GM12874 (cell line): ENCODE data around the gene MTMR12.

ENCODE experiments used
- TF ChIP-seq, protein P1 (sequence below): IDR thresholded peaks from 2 replicates; pipeline ENCODE4 v1.5.1; 2011; ENCODE audit warnings: low read depth, mild to moderate bottlenecking, control low read depth, low read length, moderate library complexity; ENCODE audit not compliant: insufficient read depth

Gene MTMR12

DNA sequence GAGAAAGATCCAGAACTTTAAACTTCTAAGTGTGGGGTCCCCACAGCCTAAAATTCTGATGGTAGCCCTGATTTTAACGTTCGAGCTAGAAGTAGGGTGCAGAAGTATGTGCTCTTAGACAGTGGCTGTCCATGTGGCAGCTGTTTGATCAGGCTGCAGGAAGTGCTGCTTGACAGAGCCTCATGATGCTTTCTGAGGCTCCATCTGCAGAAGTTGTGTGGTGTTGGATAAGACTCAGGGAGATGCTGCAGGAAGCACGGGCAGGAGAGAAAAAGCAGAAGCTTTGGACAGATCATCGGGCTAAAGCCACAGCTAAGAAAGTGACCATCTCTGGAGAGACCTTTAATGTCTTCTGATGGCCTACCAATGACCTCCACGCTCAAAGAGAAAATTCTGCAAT lies 8.1 kb downstream of the MTMR12 start:
- TF ChIP-seq, protein P1, sequence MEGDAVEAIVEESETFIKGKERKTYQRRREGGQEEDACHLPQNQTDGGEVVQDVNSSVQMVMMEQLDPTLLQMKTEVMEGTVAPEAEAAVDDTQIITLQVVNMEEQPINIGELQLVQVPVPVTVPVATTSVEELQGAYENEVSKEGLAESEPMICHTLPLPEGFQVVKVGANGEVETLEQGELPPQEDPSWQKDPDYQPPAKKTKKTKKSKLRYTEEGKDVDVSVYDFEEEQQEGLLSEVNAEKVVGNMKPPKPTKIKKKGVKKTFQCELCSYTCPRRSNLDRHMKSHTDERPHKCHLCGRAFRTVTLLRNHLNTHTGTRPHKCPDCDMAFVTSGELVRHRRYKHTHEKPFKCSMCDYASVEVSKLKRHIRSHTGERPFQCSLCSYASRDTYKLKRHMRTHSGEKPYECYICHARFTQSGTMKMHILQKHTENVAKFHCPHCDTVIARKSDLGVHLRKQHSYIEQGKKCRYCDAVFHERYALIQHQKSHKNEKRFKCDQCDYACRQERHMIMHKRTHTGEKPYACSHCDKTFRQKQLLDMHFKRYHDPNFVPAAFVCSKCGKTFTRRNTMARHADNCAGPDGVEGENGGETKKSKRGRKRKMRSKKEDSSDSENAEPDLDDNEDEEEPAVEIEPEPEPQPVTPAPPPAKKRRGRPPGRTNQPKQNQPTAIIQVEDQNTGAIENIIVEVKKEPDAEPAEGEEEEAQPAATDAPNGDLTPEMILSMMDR: no peak

DNA sequence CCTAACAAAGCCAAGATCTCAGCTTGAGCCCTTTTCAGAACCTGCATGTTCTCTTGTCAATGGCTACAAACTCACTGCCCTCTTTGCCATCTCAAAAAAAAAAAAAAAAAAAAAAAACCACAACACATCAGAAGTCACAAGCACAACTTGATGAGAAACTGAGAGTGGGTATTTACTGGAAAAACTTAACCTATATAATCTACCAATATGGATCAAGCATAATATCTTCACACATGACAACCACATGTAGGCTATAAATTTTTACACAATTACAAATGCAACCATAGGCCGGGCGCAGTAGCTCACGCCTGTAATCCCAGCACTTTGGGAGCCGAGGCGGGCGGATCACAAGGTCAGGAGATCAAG lies 9.0 kb downstream of the MTMR12 start:
- TF ChIP-seq, protein P1: no peak

DNA sequence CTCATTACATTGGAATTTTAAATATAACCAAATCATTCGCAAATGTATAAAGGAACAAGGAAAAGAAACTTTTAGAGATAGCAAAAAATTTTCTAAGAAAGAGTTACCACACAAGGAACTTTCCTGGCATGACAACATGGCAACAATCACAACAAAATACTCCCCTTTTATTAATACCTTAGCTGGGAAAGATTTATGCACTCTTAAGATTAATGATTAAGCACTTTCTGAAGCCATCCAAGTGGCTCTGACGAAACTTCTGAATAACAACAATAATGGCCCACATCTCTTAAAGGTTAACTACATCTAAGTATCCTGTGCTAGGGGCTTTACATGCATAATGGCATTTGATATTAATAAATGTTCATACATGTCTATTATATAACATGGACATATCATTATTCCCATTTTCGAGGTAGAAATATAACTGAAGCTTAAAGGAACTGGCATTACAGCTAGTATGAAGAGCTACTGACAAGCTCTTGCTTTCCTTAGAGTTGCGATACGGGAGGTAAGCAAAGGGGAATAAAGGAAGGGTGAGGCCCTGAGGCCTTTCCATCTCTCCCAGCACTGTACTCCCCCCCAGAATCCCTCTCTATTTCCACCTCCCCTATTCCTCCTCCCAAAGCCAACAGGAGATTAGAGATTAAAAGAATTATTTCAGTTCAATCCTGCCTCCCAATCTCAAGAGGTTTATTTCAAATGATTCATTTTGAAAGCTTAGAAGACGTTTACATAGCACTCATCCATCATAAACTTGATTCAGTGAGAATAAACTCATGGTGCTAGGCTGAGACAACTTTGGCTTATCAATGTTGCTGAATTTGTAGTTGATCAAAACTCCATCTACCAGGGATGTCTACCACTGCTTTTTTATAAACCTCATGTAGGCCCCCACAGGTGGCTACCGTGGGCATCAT lies 9.6 kb downstream of the MTMR12 start:
- TF ChIP-seq, protein P1: no peak

DNA sequence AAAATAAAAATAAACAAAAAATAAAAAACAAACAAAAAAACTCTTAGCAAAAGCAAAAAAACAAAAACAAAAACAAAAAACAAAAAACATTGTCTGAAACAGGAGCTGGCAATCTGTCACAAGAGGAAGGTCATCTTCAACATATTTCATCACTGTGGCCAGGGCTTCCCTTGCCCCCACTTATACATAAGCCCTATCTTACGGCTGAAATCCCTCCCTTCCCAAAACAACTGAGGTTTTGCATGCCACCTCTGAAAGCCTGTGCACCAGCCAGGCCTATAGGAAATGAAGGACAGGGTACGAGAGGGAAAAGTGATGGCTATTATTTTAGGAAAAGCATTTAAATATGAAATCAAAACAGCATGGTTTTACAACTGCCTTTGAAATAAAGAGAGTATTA lies 10.8 kb downstream of the MTMR12 start:
- TF ChIP-seq, protein P1: no peak

DNA sequence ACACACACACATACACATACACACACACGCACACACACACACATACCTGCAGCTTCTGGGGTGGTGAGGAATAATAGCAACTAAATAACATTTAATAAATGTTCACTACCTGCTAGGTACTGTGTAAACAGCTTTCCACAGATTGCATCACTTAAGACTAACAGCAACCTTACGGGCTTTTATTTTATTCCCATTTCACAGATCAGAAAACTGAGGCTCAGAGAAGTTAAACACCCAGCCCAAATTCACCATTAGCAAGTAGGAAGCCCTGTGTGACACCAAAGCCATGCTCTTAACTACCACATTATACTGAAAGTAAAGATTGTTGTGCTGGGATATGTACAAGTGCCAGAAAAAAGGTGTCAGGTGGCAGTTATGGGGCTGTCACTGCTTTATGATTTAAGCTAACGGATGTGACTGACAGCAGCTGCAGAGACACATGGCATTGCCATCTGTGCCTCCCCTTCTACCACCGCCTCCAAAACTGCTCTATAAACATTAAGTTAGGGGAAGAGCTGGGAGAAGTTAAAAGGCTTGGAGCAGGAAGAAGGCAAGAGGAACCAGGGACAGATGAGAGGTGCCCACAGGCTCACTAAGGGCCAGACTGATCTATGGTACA lies 13.6 kb downstream of the MTMR12 start:
- TF ChIP-seq, protein P1: no peak

DNA sequence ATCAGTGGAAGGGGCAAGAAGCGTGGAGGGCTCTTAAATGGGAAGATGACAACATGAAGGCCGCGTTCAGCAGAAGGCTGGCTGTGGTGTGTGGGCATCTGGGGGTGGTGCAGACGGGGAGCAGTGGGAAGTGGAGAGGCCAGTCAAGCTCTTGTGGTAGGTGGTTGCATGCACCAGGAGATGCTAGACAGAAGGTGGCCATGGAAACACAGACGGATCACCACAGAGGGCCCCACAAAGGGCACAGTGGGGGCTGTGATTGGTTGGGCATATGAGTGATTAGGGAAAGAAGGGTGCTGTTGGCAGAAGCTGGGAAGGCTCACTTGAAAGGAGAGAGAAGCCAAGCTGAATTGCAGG lies 14.7 kb downstream of the MTMR12 start:
- TF ChIP-seq, protein P1: no peak

DNA sequence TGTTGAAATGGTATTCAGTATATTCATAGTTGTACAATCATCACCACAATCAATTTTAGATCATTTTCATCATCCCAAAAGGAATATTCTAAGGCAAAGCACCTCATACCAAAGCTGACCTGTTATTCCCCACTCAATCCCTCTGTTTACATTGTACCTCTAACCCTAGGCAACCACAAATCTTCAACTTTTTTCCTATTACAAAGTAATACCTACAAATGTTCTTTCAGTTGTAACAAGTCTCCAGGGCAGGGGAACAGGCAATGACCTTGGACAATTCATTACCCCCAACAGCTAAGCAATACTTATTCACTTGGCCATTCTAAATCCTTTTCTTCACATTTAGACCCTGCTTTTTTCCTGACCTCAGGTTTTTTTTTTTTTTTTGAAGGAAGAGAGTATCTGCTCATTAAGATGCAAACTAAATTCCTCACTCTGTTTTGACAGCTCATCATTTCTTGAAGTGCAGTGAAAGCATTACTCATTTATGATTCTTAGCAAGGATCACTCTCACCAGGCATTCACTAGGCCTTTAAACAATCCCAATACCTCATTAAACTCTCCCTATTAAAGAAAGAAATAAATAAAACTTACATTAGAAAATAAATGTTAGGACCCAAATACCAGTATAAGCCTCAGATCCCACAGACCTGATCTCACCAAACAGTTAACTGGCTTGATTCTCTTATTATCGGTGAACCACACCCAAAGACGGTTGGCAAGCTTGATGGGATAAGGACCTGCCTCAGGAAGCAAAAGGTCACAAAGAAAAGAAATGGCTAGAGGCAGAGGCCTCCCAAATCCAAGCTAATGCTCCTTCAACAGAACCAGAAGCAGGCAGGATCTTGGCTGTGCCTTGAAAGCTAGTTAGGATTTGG lies 15.3 kb downstream of the MTMR12 start:
- TF ChIP-seq, protein P1: no peak
